KG1 (cell line): Measurements from ENCODE around the gene BIN1.
"Not testable (repeated sequence)": the region's sequence is repeated elsewhere in the genome, so short reads cannot be mapped to it uniquely, and the experiment has no call there.

ENCODE experiments used
- DNase-seq: peaks from one replicate; lab custom pipeline; 2025; lab: John Stamatoyannopoulos, UW

Gene BIN1

GRCh38 chr2:127046579-127046978 lies 60.4 kb downstream of the BIN1 start:
- DNase-seq = no peak

GRCh38 chr2:127045792-127046501 lies 61.0 kb downstream of the BIN1 start:
- DNase-seq = no peak

GRCh38 chr2:127044977-127045661 lies 61.8 kb downstream of the BIN1 start:
- no peak for DNase-seq

GRCh38 chr2:127044165-127044718 lies 62.7 kb downstream of the BIN1 start:
- DNase-seq = no peak

GRCh38 chr2:127043367-127044164 lies 63.4 kb downstream of the BIN1 start:
- no peak for DNase-seq

- no peak for DNase-seq
These were observed 65.5 kb downstream of the BIN1 start for GRCh38 chr2:127041259-127041970.

- DNase-seq = no peak
These were observed 66.8 kb downstream of the BIN1 start for GRCh38 chr2:127040169-127040568.

- no peak for DNase-seq
These were observed 67.4 kb downstream of the BIN1 start for GRCh38 chr2:127039387-127040031.

GRCh38 chr2:127037476-127037875 lies 69.5 kb downstream of the BIN1 start:
- no peak for DNase-seq

GRCh38 chr2:127034883-127035611 lies 71.9 kb downstream of the BIN1 start:
- no peak for DNase-seq

- DNase-seq = no peak
These were observed 72.9 kb downstream of the BIN1 start for GRCh38 chr2:127034051-127034450.

- no peak for DNase-seq
These were observed 74.3 kb downstream of the BIN1 start for GRCh38 chr2:127032621-127033020.

- no peak for DNase-seq
These were observed 77.5 kb downstream of the BIN1 start for GRCh38 chr2:127029350-127030051.

- DNase-seq = not testable (repeated sequence)
These were observed 78.2 kb downstream of the BIN1 start for GRCh38 chr2:127028745-127029144.

GRCh38 chr2:127027715-127028114 lies 79.2 kb downstream of the BIN1 start:
- DNase-seq = no peak

GRCh38 chr2:127025359-127026166 lies 81.4 kb downstream of the BIN1 start:
- DNase-seq = peak; percentile 57

- DNase-seq = no peak
These were observed 82.1 kb downstream of the BIN1 start for GRCh38 chr2:127024769-127025358.

GRCh38 chr2:127023504-127023903 lies 83.5 kb downstream of the BIN1 start:
- DNase-seq = no peak

- DNase-seq = no peak
These were observed 84.1 kb downstream of the BIN1 start for GRCh38 chr2:127022817-127023216.
